NK-92 (cell line): ENCODE data around the gene SLC7A6.

Source experiments
- DNase-seq: peaks from one replicate; lab custom pipeline; 2025; ENCODE audit not compliant: unreplicated experiment; lab: John Stamatoyannopoulos, UW

The SLC7A6 gene

GRCh38 chr16:68339214-68339613 lies 74.9 kb downstream of the SLC7A6 start:
- no peak for DNase-seq

DNA sequence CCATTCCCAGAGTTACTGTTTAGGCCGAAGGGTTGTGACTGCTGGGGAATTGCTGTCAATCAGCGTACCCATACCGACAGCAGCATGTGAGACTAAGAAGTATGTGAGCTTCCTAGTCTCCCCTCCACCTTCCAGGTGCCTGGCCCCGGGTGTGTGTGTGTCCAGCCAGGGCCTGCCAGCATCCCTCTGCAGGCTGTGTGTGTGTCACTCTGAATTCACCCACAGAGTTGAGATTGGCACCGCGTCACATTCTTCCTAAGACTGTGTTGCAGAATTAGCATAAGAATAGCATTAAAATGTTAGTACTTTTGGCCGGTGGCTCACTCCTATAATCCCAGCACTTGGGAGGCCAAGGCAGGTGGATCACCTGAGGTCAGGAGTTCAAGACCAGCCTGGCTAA lies 78.3 kb downstream of the SLC7A6 start:
- no peak for DNase-seq

GRCh38 chr16:68343137-68343536 lies 78.8 kb downstream of the SLC7A6 start:
- DNase-seq = no peak

DNA sequence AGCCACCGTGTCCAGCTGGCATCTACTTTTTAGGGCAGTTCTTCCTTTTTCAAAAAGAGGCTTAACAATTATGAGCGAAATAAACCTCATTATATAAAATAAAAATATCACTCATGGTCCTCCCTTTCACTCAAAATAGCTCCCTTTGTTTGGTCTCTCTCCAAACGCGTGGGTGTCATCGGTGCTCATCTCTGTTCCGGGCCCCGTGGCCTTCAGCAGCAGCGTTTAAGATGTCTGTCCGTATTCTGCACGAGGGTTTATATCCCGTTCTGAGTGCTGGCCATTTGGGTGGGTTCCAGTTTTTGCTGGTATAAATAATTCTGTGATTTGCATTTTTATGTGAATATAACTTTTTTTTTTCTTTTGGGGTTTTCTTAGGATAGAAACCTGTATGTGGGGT lies 79.9 kb downstream of the SLC7A6 start:
- DNase-seq = no peak

DNA sequence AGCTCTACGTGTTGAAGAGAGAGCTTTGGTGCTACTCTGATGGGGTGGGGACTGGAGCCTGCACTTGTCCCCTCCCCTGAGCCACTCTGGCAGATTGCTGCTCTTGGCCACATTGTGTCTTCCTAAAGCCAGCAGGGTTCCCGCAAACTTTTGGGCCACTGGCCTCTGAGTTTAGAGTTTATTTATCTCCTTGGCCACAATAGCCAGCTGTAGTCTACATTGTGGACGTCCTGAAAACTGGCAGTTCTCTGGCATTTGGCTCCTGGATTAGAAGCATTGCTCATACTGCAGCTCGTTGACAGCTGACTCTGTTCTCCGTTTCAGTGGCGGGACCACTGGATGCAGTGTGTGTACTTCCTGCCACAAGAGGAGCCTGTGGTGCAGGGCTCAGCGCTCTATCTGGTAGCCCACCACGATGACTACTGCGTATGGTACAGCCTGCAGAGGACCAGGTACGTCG lies 81.1 kb downstream of the SLC7A6 start:
- no peak for DNase-seq

DNA sequence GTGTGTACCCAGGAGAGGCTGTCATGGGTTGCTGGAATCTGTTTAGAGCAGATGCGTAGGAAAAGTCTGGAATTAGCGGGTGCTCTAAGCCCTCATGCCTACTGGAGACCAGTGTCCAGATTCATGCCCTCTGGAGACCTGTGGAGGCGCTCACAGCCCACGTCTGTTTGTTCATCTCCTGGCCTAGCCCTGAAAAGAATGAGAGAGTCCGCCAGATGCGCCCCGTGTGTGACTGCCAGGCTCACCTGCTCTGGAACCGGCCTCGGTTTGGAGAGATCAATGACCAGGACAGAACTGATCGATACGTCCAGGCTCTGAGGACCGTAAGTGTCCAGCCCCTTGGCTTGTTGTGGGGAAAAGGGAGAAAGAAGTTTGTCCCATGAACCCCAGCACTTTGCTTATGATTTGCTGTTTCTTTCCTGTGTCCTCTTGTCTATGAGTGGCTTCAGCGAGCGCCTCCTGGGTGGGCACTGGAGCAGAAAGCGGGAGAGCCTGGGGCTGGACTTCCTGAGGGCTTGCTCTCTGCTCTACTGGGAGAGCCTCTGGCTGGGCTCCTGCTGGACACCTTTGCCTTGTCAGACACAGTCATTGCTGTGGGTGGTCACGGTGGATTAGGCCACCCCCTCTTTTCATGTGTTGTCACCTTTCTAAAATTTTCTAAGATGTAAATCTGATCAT lies 81.8 kb downstream of the SLC7A6 start:
- no peak for DNase-seq

GRCh38 chr16:68346892-68347480 lies 82.7 kb downstream of the SLC7A6 start:
- no peak for DNase-seq

DNA sequence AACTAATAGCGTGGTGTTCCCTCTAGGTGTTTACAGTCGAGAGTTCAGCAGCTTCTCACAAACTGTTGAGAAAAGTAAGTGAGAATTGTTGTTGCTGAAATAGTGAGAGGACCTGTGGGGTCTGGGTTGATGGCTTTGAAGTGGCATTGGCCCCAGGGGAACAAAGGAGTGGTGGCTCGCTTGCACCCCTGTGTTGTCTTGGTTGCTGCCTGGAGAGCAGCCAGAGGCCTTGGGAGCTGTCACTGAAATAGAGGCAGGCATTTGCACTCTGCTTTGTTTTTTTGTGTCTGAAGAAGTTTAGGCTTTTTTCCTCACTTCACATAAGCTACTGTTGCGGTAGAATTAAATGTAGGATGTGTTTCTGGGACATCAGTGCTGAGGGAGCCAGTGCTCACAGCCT lies 83.3 kb downstream of the SLC7A6 start:
- DNase-seq = no peak

GRCh38 chr16:68348639-68349445 lies 84.5 kb downstream of the SLC7A6 start:
- no peak for DNase-seq

DNA sequence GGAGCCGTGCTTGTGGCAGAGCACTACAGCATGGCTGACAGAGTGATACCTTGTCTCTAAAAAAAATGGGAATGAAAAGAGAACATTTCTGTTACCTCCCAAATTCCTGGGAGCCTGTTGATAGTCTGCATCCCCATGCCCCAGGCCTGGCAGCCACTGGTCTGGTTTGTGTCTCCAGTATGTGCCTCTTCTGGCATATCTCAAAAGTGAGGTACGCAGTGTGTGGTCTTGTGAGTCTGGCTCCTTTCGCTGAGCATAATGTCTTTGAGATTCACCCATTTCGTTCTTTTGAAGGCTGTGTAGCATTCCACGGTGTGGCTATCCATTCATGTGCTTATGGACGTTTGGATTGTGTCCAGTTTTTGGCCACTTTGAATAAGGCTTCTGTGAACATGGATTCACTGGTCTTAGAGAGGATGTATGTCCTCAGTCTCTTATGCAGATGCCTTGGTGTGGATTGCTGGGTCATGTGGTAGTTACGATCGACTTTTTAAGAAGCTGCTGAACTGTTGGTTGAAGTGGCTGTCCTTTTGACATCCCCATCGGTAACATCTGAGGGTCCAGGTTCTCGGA lies 85.6 kb downstream of the SLC7A6 start:
- DNase-seq = no peak

- DNase-seq = no peak
Measured at GRCh38 chr16:68350813-68351350, 86.6 kb downstream of the SLC7A6 start.
